K562 (cell line): ENCODE measurements around the gene IL20RB. TPM values are rescaled to one million over a fixed set of nuclear protein-coding genes. Genes with fewer than 3 reads are reported as not detected.

Source experiments
- ATAC-seq: fragments of 200-7000 bp; cut with Tn5 transposase; 3 replicates; pipeline ENCODE4 v1.9.1; 2020; ENCODE audit warnings: moderate library complexity
- BruUV-seq: library from RNA; stranded (reverse); fragments of 400-500 nt; replicated peaks from 2 replicates; lab custom pipeline; 2021; lab: Mats Ljungman, UMichigan
- CTCF ChIA-PET: fragments of 300-600 bp; formaldehyde crosslinking; extraction: SDS; loops from one replicate; lab custom pipeline; 2021; ENCODE audit warnings: low intra/inter-chr PET ratio; lab: Yijun Ruan, JAX
- POLR2A ChIA-PET: fragments of 300-600, 350-650 bp; sonication (Branson Sonifier 250); formaldehyde crosslinking; extraction: SDS; loops from one replicate; lab custom pipeline; 2021; ENCODE audit warnings: antibody characterized with exemption, inconsistent platforms; lab: Yijun Ruan, JAX
- DNase-seq, 4 experiments: peaks; one replicate each; pipeline versions ENCODE4 v3.0.0 to v3.0.0-alpha.2; 2011 to 2018; ENCODE audit warnings: low spot score in 3 of 4, mixed read lengths in 3 of 4; ENCODE audit errors: extremely low read depth in 1 of 4
- FAIRE-seq: peaks from 2 replicates; lab custom pipeline; 2011; peaks lifted over from hg19 to GRCh38; lab: Jason Lieb, UNC
- H2AFZ ChIP-seq: 2 replicates; pipeline ENCODE4 v1.6.0; 2011; ENCODE audit warnings: low read depth, low read length, control low read depth, inconsistent platforms
- H3K27ac ChIP-seq: fragments of 200-600 bp; 3 replicates; pipeline ENCODE4 v1.8.0; 2011; ENCODE audit warnings: low read depth, mild to moderate bottlenecking, control low read depth, inconsistent platforms, low read length, moderate library complexity, mixed read lengths; ENCODE audit errors: extremely low read depth
- H3K27me3 ChIP-seq, 2 experiments: fragments of 300-600 bp in 1 of 2; 2 replicates in 1 of 2; 3 replicates in 1 of 2; pipeline versions ENCODE4 v1.6.0 to v1.8.0; 2011; ENCODE audit warnings: inconsistent platforms in 2 of 2, low read length in 2 of 2, mild to moderate bottlenecking in 1 of 2, mixed read lengths in 1 of 2, moderate library complexity in 1 of 2; ENCODE audit not compliant: control insufficient read depth in 2 of 2, insufficient read depth in 2 of 2
- H3K36me3 ChIP-seq: fragments of 300-600 bp; 3 replicates; pipeline ENCODE4 v1.8.0; 2011; ENCODE audit warnings: mild to moderate bottlenecking, low read length, inconsistent platforms; ENCODE audit not compliant: control insufficient read depth, insufficient read depth
- H3K4me1 ChIP-seq, 2 experiments: fragments of 200-600 bp in 1 of 2; replicated peaks in 1 of 2; 2 replicates in 1 of 2; 3 replicates in 1 of 2; pipeline versions ENCODE4 v1.5.1 to v1.8.0; 2011; ENCODE audit warnings: inconsistent platforms in 2 of 2, low read length in 2 of 2, mild to moderate bottlenecking in 1 of 2, mixed read lengths in 1 of 2, moderate library complexity in 1 of 2; ENCODE audit not compliant: control insufficient read depth in 2 of 2, insufficient read depth in 2 of 2
- H3K4me2 ChIP-seq: 2 replicates; pipeline ENCODE4 v1.6.1; 2011; ENCODE audit warnings: low read length, control low read depth, inconsistent platforms, mixed read lengths; ENCODE audit not compliant: insufficient read depth
- H3K4me3 ChIP-seq: fragments of 200-600 bp; sonication (generic), shearing (Covaris generic); 2 replicates; pipeline ENCODE4 v1.5.1; 2016; ENCODE audit warnings: control low read depth, inconsistent platforms
- H3K79me2 ChIP-seq: fragments of 200-600 bp; 3 replicates; pipeline ENCODE4 v1.8.0; 2011; ENCODE audit warnings: low read length, inconsistent platforms; ENCODE audit not compliant: control insufficient read depth, insufficient read depth
- H3K9ac ChIP-seq, 2 experiments: 2 replicates each; pipeline versions ENCODE4 v1.6.0 to v1.6.1; 2011; ENCODE audit warnings: low read depth in 2 of 2, low read length in 2 of 2, control low read depth in 1 of 2, inconsistent platforms in 1 of 2, mild to moderate bottlenecking in 1 of 2, mixed read lengths in 1 of 2; ENCODE audit not compliant: insufficient read depth in 1 of 2
- H3K9me1 ChIP-seq: one replicate; pipeline ENCODE4 v1.6.0; 2011; ENCODE audit warnings: inconsistent platforms, mild to moderate bottlenecking, low read length, moderate library complexity; ENCODE audit not compliant: control insufficient read depth, insufficient read depth
- H3K9me3 ChIP-seq: replicated peaks from 2 replicates; pipeline ENCODE4 v1.5.1; 2011; ENCODE audit warnings: low read depth, low read length, inconsistent platforms; ENCODE audit not compliant: control insufficient read depth, insufficient read depth
- H4K20me1 ChIP-seq: replicated peaks from 2 replicates; pipeline ENCODE4 v1.6.1; 2011; ENCODE audit warnings: low read length, inconsistent platforms, mixed read lengths; ENCODE audit not compliant: control insufficient read depth, insufficient read depth
- HDAC8 ChIP-seq: fragments of 450-650 bp; IDR thresholded peaks from 2 replicates; pipeline ENCODE4 v1.6.1; 2016; ENCODE audit warnings: mild to moderate bottlenecking, missing genetic modification characterization, moderate library complexity, missing compliant biosample characterization
- LEF1 ChIP-seq: fragments of 450-650 bp; IDR thresholded peaks from 2 replicates; pipeline ENCODE4 v1.6.1; 2016; ENCODE audit warnings: mild to moderate bottlenecking
- MAX ChIP-seq: sonication (generic); formaldehyde crosslinking; IDR thresholded peaks from 2 replicates; pipeline ENCODE4 v1.9.0; 2022; ENCODE audit warnings: mild to moderate bottlenecking, missing genetic modification reagents
- PPARD ChIP-seq: fragments of 250-450 bp; sonication (Bioruptor Pico); IDR thresholded peaks from 2 replicates; pipeline ENCODE4 v1.8.0; 2022; ENCODE audit warnings: inconsistent platforms, mild to moderate bottlenecking, moderate library complexity
- RBBP5 ChIP-seq: fragments of 200-600 bp; sonication (generic); IDR thresholded peaks from 2 replicates; pipeline ENCODE4 v1.6.1; 2012; ENCODE audit warnings: borderline replicate concordance, mild to moderate bottlenecking, low read length, control low read depth, inconsistent platforms; ENCODE audit not compliant: insufficient read depth, poor library complexity, severe bottlenecking
- RBM25 ChIP-seq: fragments of 200-400 bp; formaldehyde crosslinking; IDR thresholded peaks from 2 replicates; pipeline ENCODE4 v1.6.1; 2018; ENCODE audit warnings: low read length, low read depth, moderate library complexity; ENCODE audit not compliant: severe bottlenecking
- SRSF9 ChIP-seq: fragments of 200-400 bp; formaldehyde crosslinking; IDR thresholded peaks from 2 replicates; pipeline ENCODE4 v1.6.1; 2017; ENCODE audit warnings: low read depth, low read length, borderline replicate concordance
- ZMIZ1 ChIP-seq, 2 experiments: fragments of 150-350 bp in 1 of 2; IDR thresholded peaks; 2 replicates each; pipeline ENCODE4 v1.6.1; 2012 to 2016; ENCODE audit warnings: low read depth in 2 of 2, low read length in 2 of 2, mild to moderate bottlenecking in 1 of 2, moderate library complexity in 1 of 2
- ZNF174 ChIP-seq: fragments of 250-450 bp; sonication (Bioruptor Pico); IDR thresholded peaks from 2 replicates; pipeline ENCODE4 v1.4.0; 2020; ENCODE audit warnings: mild to moderate bottlenecking
- WGBS: fragments of 100-300 bp; shearing (Covaris generic); methylation state at CpG from one replicate; pipeline ENCODE4 v1.1.6; 2016; ENCODE audit warnings: low coverage, mixed read lengths; ENCODE audit not compliant: insufficient coverage; ENCODE audit errors: missing lambda C conversion rate; 5-methylcytosine and 5-hydroxymethylcytosine counted together
- in situ Hi-C: fragments of 300-500 bp; cut with MboI; formaldehyde crosslinking; loops from 4 replicates; pipeline ENCODE4 v1.15.0; 2018; ENCODE audit warnings: inconsistent platforms, mixed read lengths
- intact Hi-C: fragments of 100-400 bp; cut with micrococcal nuclease; formaldehyde crosslinking; loops from 2 replicates; pipeline ENCODE4 v1.14.2; 2022
- polyA plus RNA-seq, 8 experiments: library from polyadenylated mRNA; depleted of rRNA in 4 of 8; stranded (reverse) in 5 of 8; unstranded in 3 of 8; fragments of >200 nt; fragmentation: Nextera tagmentation in 2 of 8; fragmentation: Illumina TruSeq in 1 of 8; extraction: Ambion mirVana in 2 of 8; extraction: Trizol in 1 of 8; gene quantifications; 2 replicates each; pipeline versions ENCODE4 v1.2.1 to v1.2.3, GENCODE V29; 2011 to 2014; ENCODE audit warnings: inconsistent platforms in 1 of 8, missing spikeins in 1 of 8
- total RNA-seq, 7 experiments: library from RNA; depleted of rRNA in 6 of 7; stranded (reverse); fragments of >200 nt in 6 of 7; fragmentation: Illumina TruSeq in 2 of 7; extraction: Trizol in 2 of 7; gene quantifications; 2 replicates each; pipeline versions ENCODE4 v1.2.1 to v1.2.3, GENCODE V29; 2011 to 2021; ENCODE audit warnings: low replicate concordance in 1 of 7

The IL20RB gene
- total and polyA plus RNA-seq, 9 of the 15 experiments (the other 6 are each of a cell fraction or from before 2014, with no cell fraction given), result 0.77 to 9.9 (median 6.1) TPM

GRCh38 chr3:136959599-136959998 lies 1.8 kb downstream of the IL20RB start:
- no peaks in the 10 kb centered on the region for H3K36me3 ChIP-seq
- no peak overlapping the region for H3K4me3 ChIP-seq
- peaks cover 0 to 14% of the 10 kb centered on the region in 2 experiments; a peak in 3 of 5 replicates for H3K4me1 ChIP-seq
- intact Hi-C loops (loop anchor here (5.0 kb wide), 2 partner anchors 97 to 207 kb away; partner anchors contain the start of genes NCK1 and STAG1), in situ Hi-C loops (no loop called here)
- no peaks in the 10 kb centered on the region for H3K9me1 ChIP-seq
- TF ChIP-seq RBM25 (peak; percentile 26), PPARD (CRISPR knock-in tag) (no peak)
- no peak overlapping the region for H3K27ac ChIP-seq
- ATAC-seq (no peak), DNase-seq (no peak), FAIRE-seq (no peak)
- no peaks in the 10 kb centered on the region for H3K79me2 ChIP-seq
- no peaks in the 10 kb centered on the region for H4K20me1 ChIP-seq
- H2AFZ ChIP-seq, result no peak overlapping the region
- H3K9ac ChIP-seq, result no peak overlapping the region
- ChIA-PET POLR2A (interaction anchor here (0.6 kb wide), 1 partner anchor 854 kb away, joined by 3 read pairs; no protein-coding TSS in a partner anchor), CTCF (no interaction called here)
- no TSS peak for BruUV-seq
- H3K4me2 ChIP-seq, result no peak overlapping the region
- no peaks in the 10 kb centered on the region for H3K9me3 ChIP-seq
- H3K27me3 ChIP-seq, result no peaks in the 10 kb centered on the region
- 68% methylated on average over 5 of the region's 6 CpGs for WGBS

GRCh38 chr3:136960838-136961836 lies 3.4 kb downstream of the IL20RB start:
- Histone ChIP-seq H4K20me1 (no peaks in the 10 kb centered on the region), H3K4me1 (peaks cover 0 to 2% of the 10 kb centered on the region in 2 experiments; a peak in 3 of 5 replicates), H3K27ac (no peak overlapping the region), H3K27me3 (no peaks in the 10 kb centered on the region), H3K79me2 (no peaks in the 10 kb centered on the region), H3K36me3 (no peaks in the 10 kb centered on the region), H3K4me3 (no peak overlapping the region), H3K9ac (no peak overlapping the region), H3K9me3 (no peaks in the 10 kb centered on the region), H2AFZ (no peak overlapping the region), H3K4me2 (no peak overlapping the region), H3K9me1 (no peaks in the 10 kb centered on the region)
- CTCF ChIA-PET, result no interaction called here
- POLR2A ChIA-PET, result interaction anchor here (0.6 to 0.7 kb wide), 2 partner anchors 72 to 110 kb away, joined by 3 read pairs; no protein-coding TSS in a partner anchor
- ATAC-seq (no peak), FAIRE-seq (no peak), DNase-seq (no peak)
- intact Hi-C loops, result no loop called here
- no TSS peak for BruUV-seq
- 60% methylated on average over 4 of the region's 4 CpGs for WGBS
- in situ Hi-C loops, result no loop called here
- TF ChIP-seq RBBP5 (no peak), HDAC8 (no peak), ZMIZ1 (IDR thresholded peaks at IDR 0.05; ENCODE audit: low read depth in 2 of 2, low read length in 2 of 2) (no peak), MAX (no peak), LEF1 (no peak), SRSF9 (no peak), ZNF174 (CRISPR knock-in tag) (no peak)
